GM23338 (cell line): ENCODE results near the gene COL4A1. TPM values are rescaled to one million over a fixed set of nuclear protein-coding genes. Genes with fewer than 3 reads are reported as not detected.

ENCODE experiments used
- ATAC-seq: fragments of 200-7000 bp; cut with Tn5 transposase; 3 replicates; pipeline ENCODE4 v1.9.1; 2020
- DNase-seq: peaks from one replicate; pipeline ENCODE4 v3.0.0-alpha.2; 2015; ENCODE audit warnings: low spot score
- H2AFZ ChIP-seq: fragments of 200-600 bp; sonication (generic); 2 replicates; pipeline ENCODE4 v1.8.0; 2016; ENCODE audit warnings: antibody characterized with exemption, mild to moderate bottlenecking, moderate library complexity
- H3F3A ChIP-seq: fragments of 200-600 bp; sonication (generic); replicated peaks from 2 replicates; pipeline ENCODE4 v1.8.0; 2017; ENCODE audit warnings: antibody characterized with exemption, mixed run types, low read depth
- H3K27ac ChIP-seq: fragments of 200-600 bp; sonication (generic); 2 replicates; pipeline ENCODE4 v1.6.1; 2016; ENCODE audit warnings: low read depth
- H3K27me3 ChIP-seq: fragments of 200-600 bp; sonication (generic); 2 replicates; pipeline ENCODE4 v1.8.0; 2016; ENCODE audit warnings: mild to moderate bottlenecking, mixed run types, moderate library complexity; ENCODE audit not compliant: insufficient read depth
- H3K36me3 ChIP-seq: fragments of 200-600 bp; sonication (generic); 2 replicates; pipeline ENCODE4 v1.8.0; 2016; ENCODE audit warnings: mild to moderate bottlenecking; ENCODE audit not compliant: insufficient read depth
- H3K4me1 ChIP-seq: fragments of 200-600 bp; sonication (generic); 2 replicates; pipeline ENCODE4 v1.8.0; 2016; ENCODE audit warnings: mild to moderate bottlenecking, moderate library complexity; ENCODE audit not compliant: insufficient read depth
- H3K4me2 ChIP-seq: fragments of 200-600 bp; sonication (generic); 2 replicates; pipeline ENCODE4 v1.7.1; 2017; ENCODE audit warnings: mixed run types
- H3K4me3 ChIP-seq: fragments of 200-600 bp; sonication (generic); 2 replicates; pipeline ENCODE4 v1.6.1; 2016; ENCODE audit warnings: mixed run types
- H3K79me2 ChIP-seq: fragments of 200-600 bp; sonication (generic); replicated peaks from 2 replicates; pipeline ENCODE4 v1.8.0; 2017; ENCODE audit warnings: mild to moderate bottlenecking; ENCODE audit not compliant: insufficient read depth
- H3K9me2 ChIP-seq: fragments of 200-600 bp; sonication (generic); 2 replicates; pipeline ENCODE4 v1.8.0; 2017; ENCODE audit not compliant: insufficient read depth
- H4K20me1 ChIP-seq: fragments of 200-600 bp; sonication (generic); replicated peaks from 2 replicates; pipeline ENCODE4 v1.8.0; 2017; ENCODE audit warnings: mild to moderate bottlenecking; ENCODE audit not compliant: insufficient read depth
- H3K27ac Mint-ChIP-seq: 2 replicates; pipeline ENCODE4 v1.8.0; 2020; ENCODE audit warnings: inconsistent platforms, mild to moderate bottlenecking, moderate library complexity, mixed read lengths
- H3K27me3 Mint-ChIP-seq: 3 replicates; pipeline ENCODE4 v1.8.0; 2022; ENCODE audit warnings: low read depth, mild to moderate bottlenecking, moderate library complexity, mixed read lengths, inconsistent platforms; ENCODE audit not compliant: insufficient read depth, poor library complexity
- H3K36me3 Mint-ChIP-seq: 3 replicates; pipeline ENCODE4 v1.8.0; 2021; ENCODE audit warnings: low read depth, mild to moderate bottlenecking, inconsistent platforms, moderate library complexity, mixed read lengths
- H3K4me1 Mint-ChIP-seq: 3 replicates; pipeline ENCODE4 v1.8.0; 2020; ENCODE audit warnings: mild to moderate bottlenecking, inconsistent platforms, mixed read lengths
- H3K4me3 Mint-ChIP-seq: 3 replicates; pipeline ENCODE4 v1.8.0; 2021; ENCODE audit warnings: moderate library complexity, mild to moderate bottlenecking, inconsistent platforms, mixed read lengths
- H3K9me3 Mint-ChIP-seq: 3 replicates; pipeline ENCODE4 v1.8.0; 2020; ENCODE audit warnings: moderate library complexity, mild to moderate bottlenecking, inconsistent platforms, mixed read lengths
- CREB1 ChIP-seq: fragments of 250-450 bp; sonication (Bioruptor Pico); IDR thresholded peaks from 2 replicates; pipeline ENCODE4 v1.5.0; 2020; ENCODE audit warnings: low read depth, mild to moderate bottlenecking, moderate library complexity
- EZH2 ChIP-seq: fragments of 200-600 bp; sonication (generic); IDR thresholded peaks from one replicate; pipeline ENCODE4 v1.8.0; 2017; ENCODE audit warnings: antibody characterized with exemption, mild to moderate bottlenecking, low read depth; ENCODE audit not compliant: unreplicated experiment
- EZH2phosphoT487 ChIP-seq: fragments of 200-600 bp; sonication (generic); IDR thresholded peaks from one replicate; pipeline ENCODE4 v1.8.1; 2018; ENCODE audit warnings: antibody characterized with exemption; ENCODE audit not compliant: unreplicated experiment
- NANOG ChIP-seq: IDR thresholded peaks from 2 replicates; pipeline ENCODE4 v1.6.1; 2016; ENCODE audit warnings: antibody characterized with exemption, borderline replicate concordance
- POLR2AphosphoS5 ChIP-seq: IDR thresholded peaks from 2 replicates; pipeline ENCODE4 v1.6.1; 2016; ENCODE audit warnings: antibody characterized with exemption, low read depth
- ZNF114 ChIP-seq: fragments of 250-450 bp; sonication (Bioruptor Pico); IDR thresholded peaks from 2 replicates; pipeline ENCODE4 v1.5.0; 2020; ENCODE audit warnings: mild to moderate bottlenecking, moderate library complexity
- polyA plus RNA-seq: library from polyadenylated mRNA; unstranded; fragments of >200 nt; fragmentation: Nextera tagmentation; extraction: Ambion mirVana; gene quantifications from 2 replicates; pipeline ENCODE4 v1.2.1, GENCODE V29; 2016
- total RNA-seq: library from RNA; depleted of rRNA; stranded (reverse); fragments of >200 nt; shearing (Covaris generic); gene quantifications from 2 replicates; pipeline ENCODE4 v1.2.3, GENCODE V29; 2014
- TF ChIP-seq, protein P1 (sequence below): IDR thresholded peaks from one replicate; pipeline ENCODE4 v1.6.1; 2018; ENCODE audit warnings: antibody characterized with exemption; ENCODE audit not compliant: unreplicated experiment

The COL4A1 gene
- total and polyA plus RNA-seq, 2 experiments from 2014 or later: 39.1 to 110 TPM

DNA sequence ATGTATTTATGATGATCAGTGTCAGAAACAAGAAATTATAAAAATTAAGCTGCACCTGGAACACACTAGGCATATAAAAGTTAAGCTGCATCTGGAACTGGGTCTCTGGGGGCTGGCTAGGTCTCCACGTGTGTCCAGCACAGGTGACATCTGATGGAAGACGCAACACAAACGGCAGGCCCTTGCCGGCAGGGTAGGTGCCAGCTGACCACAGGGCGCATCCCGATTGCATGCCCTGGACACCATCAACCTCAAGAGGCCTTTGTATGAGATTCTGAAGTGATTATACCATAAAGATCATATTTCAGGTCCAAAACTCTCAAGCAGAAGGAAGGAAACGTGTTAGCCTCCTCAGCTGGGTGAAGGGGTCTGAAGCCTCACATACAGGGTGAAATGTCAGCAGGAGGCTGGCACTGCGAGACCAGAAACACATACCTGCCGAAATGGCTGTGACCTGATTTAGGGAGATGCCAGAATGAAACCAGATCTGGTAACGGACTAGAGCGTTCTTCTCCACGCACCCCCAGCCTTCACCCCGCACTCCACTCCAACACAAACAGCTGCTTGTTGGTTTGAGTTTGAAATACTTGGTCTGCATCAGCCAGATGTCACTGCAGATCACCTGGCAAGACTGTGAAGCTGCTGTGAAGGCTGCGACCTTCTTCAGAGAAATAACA is 37.3 kb downstream of the COL4A1 start (continued):
- TF ChIP-seq, protein P1, sequence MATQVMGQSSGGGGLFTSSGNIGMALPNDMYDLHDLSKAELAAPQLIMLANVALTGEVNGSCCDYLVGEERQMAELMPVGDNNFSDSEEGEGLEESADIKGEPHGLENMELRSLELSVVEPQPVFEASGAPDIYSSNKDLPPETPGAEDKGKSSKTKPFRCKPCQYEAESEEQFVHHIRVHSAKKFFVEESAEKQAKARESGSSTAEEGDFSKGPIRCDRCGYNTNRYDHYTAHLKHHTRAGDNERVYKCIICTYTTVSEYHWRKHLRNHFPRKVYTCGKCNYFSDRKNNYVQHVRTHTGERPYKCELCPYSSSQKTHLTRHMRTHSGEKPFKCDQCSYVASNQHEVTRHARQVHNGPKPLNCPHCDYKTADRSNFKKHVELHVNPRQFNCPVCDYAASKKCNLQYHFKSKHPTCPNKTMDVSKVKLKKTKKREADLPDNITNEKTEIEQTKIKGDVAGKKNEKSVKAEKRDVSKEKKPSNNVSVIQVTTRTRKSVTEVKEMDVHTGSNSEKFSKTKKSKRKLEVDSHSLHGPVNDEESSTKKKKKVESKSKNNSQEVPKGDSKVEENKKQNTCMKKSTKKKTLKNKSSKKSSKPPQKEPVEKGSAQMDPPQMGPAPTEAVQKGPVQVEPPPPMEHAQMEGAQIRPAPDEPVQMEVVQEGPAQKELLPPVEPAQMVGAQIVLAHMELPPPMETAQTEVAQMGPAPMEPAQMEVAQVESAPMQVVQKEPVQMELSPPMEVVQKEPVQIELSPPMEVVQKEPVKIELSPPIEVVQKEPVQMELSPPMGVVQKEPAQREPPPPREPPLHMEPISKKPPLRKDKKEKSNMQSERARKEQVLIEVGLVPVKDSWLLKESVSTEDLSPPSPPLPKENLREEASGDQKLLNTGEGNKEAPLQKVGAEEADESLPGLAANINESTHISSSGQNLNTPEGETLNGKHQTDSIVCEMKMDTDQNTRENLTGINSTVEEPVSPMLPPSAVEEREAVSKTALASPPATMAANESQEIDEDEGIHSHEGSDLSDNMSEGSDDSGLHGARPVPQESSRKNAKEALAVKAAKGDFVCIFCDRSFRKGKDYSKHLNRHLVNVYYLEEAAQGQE: no peak
- no peak for TF ChIP-seq EZH2
- TF ChIP-seq EZH2phosphoT487: no peak

DNA sequence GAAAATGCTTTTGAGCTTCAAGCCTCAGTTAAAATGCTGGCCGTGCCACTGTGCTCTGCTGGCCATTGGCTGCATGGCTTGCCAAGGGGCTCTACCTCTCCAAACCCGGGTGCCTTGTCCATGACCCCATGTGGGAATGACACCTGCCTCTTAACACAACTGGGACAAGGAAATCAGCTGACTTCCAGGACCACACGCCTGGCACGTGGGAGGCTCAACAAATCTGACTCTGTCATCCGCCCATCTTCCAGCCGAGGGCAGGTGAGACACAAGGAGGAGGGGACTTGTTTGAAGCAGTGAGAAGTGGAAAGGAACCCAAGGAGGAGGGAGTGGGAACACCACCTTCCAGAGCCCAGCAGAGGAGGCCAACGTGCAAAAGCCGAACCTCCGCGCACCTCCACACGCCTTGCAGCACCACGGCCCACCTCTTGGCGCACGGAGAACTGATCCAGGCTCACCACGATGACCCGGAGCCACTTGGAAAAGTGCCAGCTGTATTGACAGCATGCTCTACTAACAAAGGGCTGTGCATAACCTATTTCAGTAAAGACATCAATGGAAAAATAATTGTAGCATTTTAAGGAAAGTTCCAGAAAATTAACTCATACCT is 38.3 kb downstream of the COL4A1 start:
- no peaks in the 10 kb centered on the region for H3K36me3 Mint-ChIP-seq
- Histone ChIP-seq H3K4me2 (no peak overlapping the region), H3K4me3 (no peak overlapping the region), H2AFZ (no peak overlapping the region), H3K79me2 (peaks cover 46% of the 10 kb centered on the region), H3K27ac (no peak overlapping the region), H3K4me1 (peaks cover 33% of the 10 kb centered on the region), H3F3A (no peaks in the 10 kb centered on the region), H3K27me3 (no peaks in the 10 kb centered on the region), H4K20me1 (peaks cover 3% of the 10 kb centered on the region; the same call in 1 of the 2 replicates), H3K9me2 (no peaks in the 10 kb centered on the region), H3K36me3 (no peaks in the 10 kb centered on the region)
- peaks cover 2% of the 10 kb centered on the region for H3K27me3 Mint-ChIP-seq
- H3K4me1 Mint-ChIP-seq: peaks cover 63% of the 10 kb centered on the region
- DNase-seq (no peak), ATAC-seq (no peak)
- no peak overlapping the region for H3K27ac Mint-ChIP-seq
- no peak overlapping the region for H3K4me3 Mint-ChIP-seq
- H3K9me3 Mint-ChIP-seq: no peaks in the 10 kb centered on the region
- TF ChIP-seq CREB1 (CRISPR knock-in tag): no peak
- TF ChIP-seq NANOG: no peak
- no peak for TF ChIP-seq POLR2AphosphoS5
- TF ChIP-seq ZNF114 (CRISPR knock-in tag): no peak
- TF ChIP-seq, protein P1: no peak
